GM23338 (cell line): ENCODE data around the gene FREM3. TPM values are rescaled to one million over a fixed set of nuclear protein-coding genes. Genes with fewer than 3 reads are reported as not detected.

Experiments
- ATAC-seq: fragments of 200-7000 bp; cut with Tn5 transposase; 3 replicates; pipeline ENCODE4 v1.9.1; 2020
- DNase-seq: peaks from one replicate; pipeline ENCODE4 v3.0.0-alpha.2; 2015; ENCODE audit warnings: low spot score
- H2AFZ ChIP-seq: fragments of 200-600 bp; sonication (generic); 2 replicates; pipeline ENCODE4 v1.8.0; 2016; ENCODE audit warnings: antibody characterized with exemption, mild to moderate bottlenecking, moderate library complexity
- H3F3A ChIP-seq: fragments of 200-600 bp; sonication (generic); replicated peaks from 2 replicates; pipeline ENCODE4 v1.8.0; 2017; ENCODE audit warnings: antibody characterized with exemption, mixed run types, low read depth
- H3K27ac ChIP-seq: fragments of 200-600 bp; sonication (generic); 2 replicates; pipeline ENCODE4 v1.6.1; 2016; ENCODE audit warnings: low read depth
- H3K27me3 ChIP-seq: fragments of 200-600 bp; sonication (generic); 2 replicates; pipeline ENCODE4 v1.8.0; 2016; ENCODE audit warnings: mild to moderate bottlenecking, mixed run types, moderate library complexity; ENCODE audit not compliant: insufficient read depth
- H3K36me3 ChIP-seq: fragments of 200-600 bp; sonication (generic); 2 replicates; pipeline ENCODE4 v1.8.0; 2016; ENCODE audit warnings: mild to moderate bottlenecking; ENCODE audit not compliant: insufficient read depth
- H3K4me1 ChIP-seq: fragments of 200-600 bp; sonication (generic); 2 replicates; pipeline ENCODE4 v1.8.0; 2016; ENCODE audit warnings: mild to moderate bottlenecking, moderate library complexity; ENCODE audit not compliant: insufficient read depth
- H3K4me2 ChIP-seq: fragments of 200-600 bp; sonication (generic); 2 replicates; pipeline ENCODE4 v1.7.1; 2017; ENCODE audit warnings: mixed run types
- H3K4me3 ChIP-seq: fragments of 200-600 bp; sonication (generic); 2 replicates; pipeline ENCODE4 v1.6.1; 2016; ENCODE audit warnings: mixed run types
- H3K79me2 ChIP-seq: fragments of 200-600 bp; sonication (generic); replicated peaks from 2 replicates; pipeline ENCODE4 v1.8.0; 2017; ENCODE audit warnings: mild to moderate bottlenecking; ENCODE audit not compliant: insufficient read depth
- H3K9me2 ChIP-seq: fragments of 200-600 bp; sonication (generic); 2 replicates; pipeline ENCODE4 v1.8.0; 2017; ENCODE audit not compliant: insufficient read depth
- H4K20me1 ChIP-seq: fragments of 200-600 bp; sonication (generic); replicated peaks from 2 replicates; pipeline ENCODE4 v1.8.0; 2017; ENCODE audit warnings: mild to moderate bottlenecking; ENCODE audit not compliant: insufficient read depth
- H3K27ac Mint-ChIP-seq: 2 replicates; pipeline ENCODE4 v1.8.0; 2020; ENCODE audit warnings: inconsistent platforms, mild to moderate bottlenecking, moderate library complexity, mixed read lengths
- H3K27me3 Mint-ChIP-seq: 3 replicates; pipeline ENCODE4 v1.8.0; 2022; ENCODE audit warnings: low read depth, mild to moderate bottlenecking, moderate library complexity, mixed read lengths, inconsistent platforms; ENCODE audit not compliant: insufficient read depth, poor library complexity
- H3K36me3 Mint-ChIP-seq: 3 replicates; pipeline ENCODE4 v1.8.0; 2021; ENCODE audit warnings: low read depth, mild to moderate bottlenecking, inconsistent platforms, moderate library complexity, mixed read lengths
- H3K4me1 Mint-ChIP-seq: 3 replicates; pipeline ENCODE4 v1.8.0; 2020; ENCODE audit warnings: mild to moderate bottlenecking, inconsistent platforms, mixed read lengths
- H3K4me3 Mint-ChIP-seq: 3 replicates; pipeline ENCODE4 v1.8.0; 2021; ENCODE audit warnings: moderate library complexity, mild to moderate bottlenecking, inconsistent platforms, mixed read lengths
- H3K9me3 Mint-ChIP-seq: 3 replicates; pipeline ENCODE4 v1.8.0; 2020; ENCODE audit warnings: moderate library complexity, mild to moderate bottlenecking, inconsistent platforms, mixed read lengths
- CREB1 ChIP-seq: fragments of 250-450 bp; sonication (Bioruptor Pico); IDR thresholded peaks from 2 replicates; pipeline ENCODE4 v1.5.0; 2020; ENCODE audit warnings: low read depth, mild to moderate bottlenecking, moderate library complexity
- CTCF ChIP-seq, 2 experiments: fragments of 200-600 bp in 1 of 2; sonication (generic) in 1 of 2; conservative IDR thresholded peaks; 2 replicates each; pipeline versions ENCODE4 v1.5.1 to v1.6.1; 2016 to 2017; ENCODE audit warnings: antibody characterized with exemption in 2 of 2, low read depth in 2 of 2, mild to moderate bottlenecking in 2 of 2, moderate library complexity in 1 of 2
- EZH2phosphoT487 ChIP-seq: fragments of 200-600 bp; sonication (generic); IDR thresholded peaks from one replicate; pipeline ENCODE4 v1.8.1; 2018; ENCODE audit warnings: antibody characterized with exemption; ENCODE audit not compliant: unreplicated experiment
- NANOG ChIP-seq: IDR thresholded peaks from 2 replicates; pipeline ENCODE4 v1.6.1; 2016; ENCODE audit warnings: antibody characterized with exemption, borderline replicate concordance
- POLR2AphosphoS5 ChIP-seq: IDR thresholded peaks from 2 replicates; pipeline ENCODE4 v1.6.1; 2016; ENCODE audit warnings: antibody characterized with exemption, low read depth
- REST ChIP-seq: IDR thresholded peaks from one replicate; pipeline ENCODE4 v1.6.1; 2018; ENCODE audit warnings: antibody characterized with exemption; ENCODE audit not compliant: unreplicated experiment
- ZNF331 ChIP-seq: fragments of 250-450 bp; sonication (Bioruptor Pico); IDR thresholded peaks from 2 replicates; pipeline ENCODE4 v1.5.0; 2020; ENCODE audit warnings: low read depth, mild to moderate bottlenecking, moderate library complexity
- polyA plus RNA-seq: library from polyadenylated mRNA; unstranded; fragments of >200 nt; fragmentation: Nextera tagmentation; extraction: Ambion mirVana; gene quantifications from 2 replicates; pipeline ENCODE4 v1.2.1, GENCODE V29; 2016
- total RNA-seq: library from RNA; depleted of rRNA; stranded (reverse); fragments of >200 nt; shearing (Covaris generic); gene quantifications from 2 replicates; pipeline ENCODE4 v1.2.3, GENCODE V29; 2014
- TF ChIP-seq, protein P1 (sequence below): IDR thresholded peaks from 2 replicates; pipeline ENCODE4 v1.6.1; 2016; ENCODE audit warnings: antibody characterized with exemption

Gene FREM3
- total and polyA plus RNA-seq, 2 experiments from 2014 or later = 0.03 to 0.07 TPM

DNA sequence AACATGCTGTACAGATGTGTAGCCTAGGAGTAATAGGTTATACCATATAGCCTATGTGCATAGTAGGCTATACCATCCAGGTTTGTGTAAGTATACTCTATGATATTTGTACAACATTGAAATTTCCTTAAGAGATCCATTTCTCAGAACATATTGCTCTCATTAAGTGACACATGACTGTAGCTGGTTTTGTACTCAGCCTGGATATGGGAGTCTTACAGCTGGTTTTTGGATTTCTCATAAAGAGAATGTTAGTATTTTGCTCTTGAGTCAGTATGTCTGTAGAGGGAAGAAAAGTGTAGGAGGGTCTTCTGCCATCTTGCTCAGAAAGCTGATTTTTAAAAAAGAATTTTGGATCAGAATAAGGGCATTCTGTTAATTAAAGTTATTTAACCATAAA lies 101.7 kb downstream of the FREM3 start (continued):
- TF ChIP-seq REST (no peak), ZNF331 (CRISPR knock-in tag) (no peak)

- no peaks in the 10 kb centered on the region for H3K79me2 ChIP-seq
- no peaks in the 10 kb centered on the region for H3F3A ChIP-seq
- DNase-seq = no peak
- no peak overlapping the region for H2AFZ ChIP-seq
- Mint-ChIP-seq H3K27ac (no peak overlapping the region), H3K4me1 (peaks cover 2% of the 10 kb centered on the region; the same call in 2 of the 3 replicates), H3K36me3 (peaks cover 12% of the 10 kb centered on the region), H3K9me3 (peaks cover 19% of the 10 kb centered on the region), H3K27me3 (no peaks in the 10 kb centered on the region), H3K4me3 (no peak overlapping the region)
- peaks cover 4% of the 10 kb centered on the region; the same call in 1 of the 2 replicates for H3K9me2 ChIP-seq
- no peaks in the 10 kb centered on the region for H3K4me1 ChIP-seq
- H3K4me2 ChIP-seq = no peak overlapping the region
- no peaks in the 10 kb centered on the region for H4K20me1 ChIP-seq
- H3K4me3 ChIP-seq = no peak overlapping the region
- H3K27ac ChIP-seq = no peak overlapping the region
- no peaks in the 10 kb centered on the region for H3K27me3 ChIP-seq
- H3K36me3 ChIP-seq = peaks cover 4% of the 10 kb centered on the region; the same call in 1 of the 2 replicates
- no peak for ATAC-seq
- TF ChIP-seq CREB1 (CRISPR knock-in tag) = no peak
- no peak for TF ChIP-seq EZH2phosphoT487
- no peak for TF ChIP-seq POLR2AphosphoS5
- no peak for TF ChIP-seq NANOG
- TF ChIP-seq ZNF331 (CRISPR knock-in tag) = no peak
- no peak for TF ChIP-seq CTCF (conservative IDR thresholded peaks at IDR 0.05; ENCODE audit: low read depth in 2 of 2)
Measured at GRCh38 chr4:143597276-143597675, 103.2 kb downstream of the FREM3 start.

- H3K27ac Mint-ChIP-seq = no peak overlapping the region
- no peaks in the 10 kb centered on the region for H3K4me1 ChIP-seq
- no peak overlapping the region for H3K4me2 ChIP-seq
- no peaks in the 10 kb centered on the region for H3F3A ChIP-seq
- H4K20me1 ChIP-seq = no peaks in the 10 kb centered on the region
- H2AFZ ChIP-seq = no peak overlapping the region
- H3K9me2 ChIP-seq = no peaks in the 10 kb centered on the region
- H3K36me3 Mint-ChIP-seq = 0 out of 3 replicates have a peak, but pooled peaks cover 2% of the 10 kb centered on the region
- peaks cover 1% of the 10 kb centered on the region for H3K27me3 Mint-ChIP-seq
- H3K9me3 Mint-ChIP-seq = peaks cover 17% of the 10 kb centered on the region; the same call in 2 of the 3 replicates
- no peak overlapping the region for H3K4me3 ChIP-seq
- no peak for ATAC-seq
- no peak overlapping the region for H3K27ac ChIP-seq
- DNase-seq = no peak
- no peaks in the 10 kb centered on the region for H3K27me3 ChIP-seq
- no peak overlapping the region for H3K4me3 Mint-ChIP-seq
- TF ChIP-seq, protein P1, sequence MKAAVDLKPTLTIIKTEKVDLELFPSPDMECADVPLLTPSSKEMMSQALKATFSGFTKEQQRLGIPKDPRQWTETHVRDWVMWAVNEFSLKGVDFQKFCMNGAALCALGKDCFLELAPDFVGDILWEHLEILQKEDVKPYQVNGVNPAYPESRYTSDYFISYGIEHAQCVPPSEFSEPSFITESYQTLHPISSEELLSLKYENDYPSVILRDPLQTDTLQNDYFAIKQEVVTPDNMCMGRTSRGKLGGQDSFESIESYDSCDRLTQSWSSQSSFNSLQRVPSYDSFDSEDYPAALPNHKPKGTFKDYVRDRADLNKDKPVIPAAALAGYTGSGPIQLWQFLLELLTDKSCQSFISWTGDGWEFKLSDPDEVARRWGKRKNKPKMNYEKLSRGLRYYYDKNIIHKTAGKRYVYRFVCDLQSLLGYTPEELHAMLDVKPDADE = no peak
- no peak for TF ChIP-seq ZNF331 (CRISPR knock-in tag)
- H3K36me3 ChIP-seq = no peaks in the 10 kb centered on the region
- no peaks in the 10 kb centered on the region for H3K4me1 Mint-ChIP-seq
- H3K79me2 ChIP-seq = no peaks in the 10 kb centered on the region
Measured at GRCh38 chr4:143587703-143588102, 112.8 kb downstream of the FREM3 start.
